HEK293 (cell line): ENCODE data around the gene TANK.

Source experiments
- CTCF ChIA-PET: fragments of 350-600 bp; formaldehyde crosslinking; extraction: SDS; loops from one replicate; lab custom pipeline; 2021; ENCODE audit warnings: antibody characterized with exemption; lab: Yijun Ruan, JAX
- POLR2A ChIA-PET: fragments of 300-600 bp; formaldehyde crosslinking; extraction: SDS; loops from one replicate; lab custom pipeline; 2020; ENCODE audit warnings: antibody characterized with exemption, inconsistent platforms; lab: Yijun Ruan, JAX
- H3K27ac ChIP-seq: fragments of 200-500 bp; sonication (Bioruptor generic); 2 replicates; pipeline ENCODE4 v1.5.1; 2014; ENCODE audit warnings: low read depth, low read length, control low read depth, inconsistent platforms; ENCODE audit errors: extremely low read depth
- H3K36me3 ChIP-seq, 2 experiments: fragments of 200-500 bp in 1 of 2; sonication (Bioruptor generic) in 1 of 2; 1 replicate in 1 of 2; 2 replicates in 1 of 2; pipeline ENCODE4 v1.5.1; 2014 to 2017; ENCODE audit warnings: inconsistent platforms in 2 of 2, low read length in 2 of 2; ENCODE audit not compliant: control insufficient read depth in 2 of 2, insufficient read depth in 1 of 2
- H3K4me1 ChIP-seq: fragments of 200-500 bp; sonication (Bioruptor generic); 2 replicates; pipeline ENCODE4 v1.5.1; 2014; ENCODE audit warnings: mild to moderate bottlenecking, low read length, inconsistent platforms; ENCODE audit not compliant: control insufficient read depth, insufficient read depth
- H3K4me3 ChIP-seq: 2 replicates; pipeline ENCODE4 v1.5.1; 2011; ENCODE audit warnings: low read depth, mild to moderate bottlenecking, control low read depth, low read length, moderate library complexity
- H3K9me3 ChIP-seq: fragments of 200-500 bp; sonication (Bioruptor generic); 2 replicates; pipeline ENCODE4 v1.5.1; 2014; ENCODE audit warnings: low read depth, low read length, inconsistent platforms; ENCODE audit not compliant: control insufficient read depth, insufficient read depth
- KLF10 ChIP-seq: fragments of 450-650 bp; IDR thresholded peaks from 2 replicates; pipeline ENCODE4 v1.5.1; 2018; ENCODE audit warnings: missing biosample characterization, mild to moderate bottlenecking, missing genetic modification characterization
- SCRT2 ChIP-seq: fragments of 450-650 bp; formaldehyde crosslinking; IDR thresholded peaks from 2 replicates; pipeline ENCODE4 v1.5.1; 2016; ENCODE audit warnings: missing biosample characterization, missing genetic modification characterization
- TRIM28 ChIP-seq: IDR thresholded peaks from 2 replicates; pipeline ENCODE4 v1.6.1; 2011; ENCODE audit warnings: low read length, control low read depth, borderline replicate concordance
- WT1 ChIP-seq: fragments of 450-650 bp; formaldehyde crosslinking; IDR thresholded peaks from 2 replicates; pipeline ENCODE4 v1.5.1; 2016; ENCODE audit warnings: missing biosample characterization, missing genetic modification characterization
- ZNF138 ChIP-seq: fragments of 450-650 bp; formaldehyde crosslinking; IDR thresholded peaks from 2 replicates; pipeline ENCODE4 v1.5.1; 2016; ENCODE audit warnings: missing biosample characterization, missing genetic modification characterization, borderline replicate concordance
- ZNF157 ChIP-seq: fragments of 450-650 bp; formaldehyde crosslinking; IDR thresholded peaks from 2 replicates; pipeline ENCODE4 v1.5.1; 2016; ENCODE audit warnings: missing biosample characterization, missing genetic modification characterization
- ZNF169 ChIP-seq: fragments of 450-650 bp; formaldehyde crosslinking; IDR thresholded peaks from 2 replicates; pipeline ENCODE4 v1.5.1; 2016; ENCODE audit warnings: missing biosample characterization, missing genetic modification characterization
- ZNF2 ChIP-seq: fragments of 450-650 bp; formaldehyde crosslinking; IDR thresholded peaks from 2 replicates; pipeline ENCODE4 v1.5.1; 2016; ENCODE audit warnings: missing biosample characterization, missing genetic modification characterization
- ZNF510 ChIP-seq: fragments of 450-650 bp; formaldehyde crosslinking; IDR thresholded peaks from 2 replicates; pipeline ENCODE4 v1.5.1; 2018; ENCODE audit warnings: mild to moderate bottlenecking, missing genetic modification characterization, missing biosample characterization; ENCODE audit not compliant: insufficient replicate concordance
- ZNF624 ChIP-seq: fragments of 450-650 bp; formaldehyde crosslinking; IDR thresholded peaks from 2 replicates; pipeline ENCODE4 v1.5.1; 2017; ENCODE audit warnings: missing biosample characterization, missing genetic modification characterization
- ZNF626 ChIP-seq: fragments of 450-650 bp; sonication (Bioruptor Pico); formaldehyde crosslinking; IDR thresholded peaks from 2 replicates; pipeline ENCODE4 v1.5.1; 2018; ENCODE audit warnings: missing biosample characterization, missing genetic modification characterization, inconsistent platforms
- ZNF629 ChIP-seq: fragments of 450-650 bp; formaldehyde crosslinking; IDR thresholded peaks from 2 replicates; pipeline ENCODE4 v1.5.1; 2017; ENCODE audit warnings: missing biosample characterization, missing genetic modification characterization
- ZNF654 ChIP-seq: fragments of 450-650 bp; formaldehyde crosslinking; IDR thresholded peaks from 2 replicates; pipeline ENCODE4 v1.5.1; 2016; ENCODE audit warnings: low read depth, missing biosample characterization, missing genetic modification characterization
- ZNF692 ChIP-seq: fragments of 450-650 bp; formaldehyde crosslinking; IDR thresholded peaks from 2 replicates; pipeline ENCODE4 v1.5.1; 2016; ENCODE audit warnings: missing biosample characterization, missing genetic modification characterization
- ZNF701 ChIP-seq: fragments of 450-650 bp; formaldehyde crosslinking; IDR thresholded peaks from 2 replicates; pipeline ENCODE4 v1.5.1; 2016; ENCODE audit warnings: missing biosample characterization, missing genetic modification characterization
- ZNF747 ChIP-seq: fragments of 450-650 bp; formaldehyde crosslinking; IDR thresholded peaks from 2 replicates; pipeline ENCODE4 v1.5.1; 2016; ENCODE audit warnings: missing biosample characterization, missing genetic modification characterization
- ZNF792 ChIP-seq: fragments of 450-650 bp; formaldehyde crosslinking; IDR thresholded peaks from 2 replicates; pipeline ENCODE4 v1.5.1; 2016; ENCODE audit warnings: missing biosample characterization, missing genetic modification characterization
- TF ChIP-seq, protein P1 (sequence below): fragments of 450-650 bp; formaldehyde crosslinking; IDR thresholded peaks from 2 replicates; pipeline ENCODE4 v1.5.1; 2017; ENCODE audit warnings: missing biosample characterization, mild to moderate bottlenecking, missing genetic modification characterization, moderate library complexity
- TF ChIP-seq, protein P2 (sequence below): fragments of 450-650 bp; formaldehyde crosslinking; IDR thresholded peaks from 2 replicates; pipeline ENCODE4 v1.5.1; 2016; ENCODE audit warnings: missing biosample characterization, missing genetic modification characterization
- TF ChIP-seq, protein P3 (sequence below): fragments of 450-650 bp; formaldehyde crosslinking; IDR thresholded peaks from 2 replicates; pipeline ENCODE4 v1.5.1; 2016; ENCODE audit warnings: missing biosample characterization, missing genetic modification characterization

Gene TANK

DNA sequence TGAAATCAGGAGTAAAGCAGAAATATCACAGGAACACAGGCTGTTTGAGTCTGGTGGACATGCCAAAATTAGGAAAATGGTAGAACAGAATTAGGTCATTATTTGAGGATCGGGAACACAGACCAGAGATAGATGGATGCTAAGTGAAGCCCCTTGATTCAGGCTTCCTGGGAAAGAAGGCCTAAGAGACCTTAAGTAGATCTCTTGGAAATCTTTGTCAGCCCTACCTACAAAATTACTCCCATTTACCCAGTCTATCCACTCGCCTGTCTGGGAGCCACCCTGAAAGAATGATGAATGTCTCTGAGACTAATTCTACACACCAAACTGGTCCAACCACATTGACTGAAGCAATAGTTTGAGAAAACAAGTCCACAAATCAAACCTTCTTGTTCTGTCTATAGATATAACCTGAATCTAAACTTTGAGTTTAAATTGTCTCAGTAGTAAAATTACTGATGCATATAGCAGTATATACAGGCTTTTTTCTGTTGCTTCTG lies 36.6 kb upstream of the TANK start:
- CTCF ChIA-PET = no interaction called here
- TF ChIP-seq ZNF169 (tag by site-specific recombination) (no peak), ZNF138 (no peak)
- H3K27ac ChIP-seq = no peak overlapping the region
- H3K4me3 ChIP-seq = no peak overlapping the region
- POLR2A ChIA-PET = no interaction called here
- H3K9me3 ChIP-seq = no peaks in the 10 kb centered on the region
- no peaks in the 10 kb centered on the region for H3K4me1 ChIP-seq
- H3K36me3 ChIP-seq = no peaks in the 10 kb centered on the region

- no peak overlapping the region for H3K27ac ChIP-seq
- no peaks in the 10 kb centered on the region for H3K9me3 ChIP-seq
- ChIA-PET CTCF (no interaction called here), POLR2A (no interaction called here)
- H3K36me3 ChIP-seq = no peaks in the 10 kb centered on the region
- TF ChIP-seq ZNF629 (tag by site-specific recombination) (no peak), ZNF2 (tag by site-specific recombination) (no peak), ZNF157 (tag by site-specific recombination) (no peak), ZNF792 (tag by site-specific recombination) (no peak), ZNF701 (tag by site-specific recombination) (no peak), SCRT2 (tag by site-specific recombination) (no peak), ZNF747 (tag by site-specific recombination) (no peak), ZNF138 (no peak), WT1 (tag by site-specific recombination) (no peak), KLF10 (no peak), ZNF692 (tag by site-specific recombination) (no peak), ZNF510 (tag by site-specific recombination) (no peak), ZNF654 (tag by site-specific recombination) (no peak), ZNF624 (tag by site-specific recombination) (no peak), ZNF626 (tag by site-specific recombination) (no peak)
- TF ChIP-seq, protein P1, sequence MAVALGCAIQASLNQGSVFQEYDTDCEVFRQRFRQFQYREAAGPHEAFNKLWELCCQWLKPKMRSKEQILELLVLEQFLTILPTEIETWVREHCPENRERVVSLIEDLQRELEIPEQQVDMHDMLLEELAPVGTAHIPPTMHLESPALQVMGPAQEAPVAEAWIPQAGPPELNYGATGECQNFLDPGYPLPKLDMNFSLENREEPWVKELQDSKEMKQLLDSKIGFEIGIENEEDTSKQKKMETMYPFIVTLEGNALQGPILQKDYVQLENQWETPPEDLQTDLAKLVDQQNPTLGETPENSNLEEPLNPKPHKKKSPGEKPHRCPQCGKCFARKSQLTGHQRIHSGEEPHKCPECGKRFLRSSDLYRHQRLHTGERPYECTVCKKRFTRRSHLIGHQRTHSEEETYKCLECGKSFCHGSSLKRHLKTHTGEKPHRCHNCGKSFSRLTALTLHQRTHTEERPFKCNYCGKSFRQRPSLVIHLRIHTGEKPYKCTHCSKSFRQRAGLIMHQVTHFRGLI (tag by site-specific recombination) = no peak
- TF ChIP-seq, protein P2, sequence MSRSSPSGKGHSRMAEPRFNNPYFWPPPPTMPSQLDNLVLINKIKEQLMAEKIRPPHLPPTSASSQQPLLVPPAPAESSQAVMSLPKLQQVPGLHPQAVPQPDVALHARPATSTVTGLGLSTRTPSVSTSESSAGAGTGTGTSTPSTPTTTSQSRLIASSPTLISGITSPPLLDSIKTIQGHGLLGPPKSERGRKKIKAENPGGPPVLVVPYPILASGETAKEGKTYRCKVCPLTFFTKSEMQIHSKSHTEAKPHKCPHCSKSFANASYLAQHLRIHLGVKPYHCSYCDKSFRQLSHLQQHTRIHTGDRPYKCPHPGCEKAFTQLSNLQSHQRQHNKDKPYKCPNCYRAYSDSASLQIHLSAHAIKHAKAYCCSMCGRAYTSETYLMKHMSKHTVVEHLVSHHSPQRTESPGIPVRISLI = no peak
- no peak overlapping the region for H3K4me3 ChIP-seq
- H3K4me1 ChIP-seq = no peaks in the 10 kb centered on the region
Measured at GRCh38 chr2:161124201-161124600, 36.0 kb upstream of the TANK start.

DNA sequence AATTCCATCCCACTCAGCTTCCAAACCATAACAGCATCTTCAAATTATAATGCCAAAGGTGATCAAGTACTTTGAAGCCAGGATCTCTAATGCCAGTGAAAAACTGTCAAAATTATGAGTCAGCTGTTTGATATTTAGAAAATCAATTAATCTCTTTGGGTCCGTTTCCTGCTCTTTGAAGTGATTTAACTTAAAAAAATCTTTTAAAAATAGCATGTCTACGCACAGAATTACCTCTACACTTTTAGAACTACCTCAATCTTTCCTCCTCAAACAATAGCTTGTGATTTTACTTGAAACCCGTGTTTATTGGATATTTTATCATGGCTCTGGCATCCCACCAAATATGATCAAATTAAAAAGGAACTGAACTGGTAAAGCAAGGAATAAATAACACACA lies 31.3 kb upstream of the TANK start:
- H3K9me3 ChIP-seq = no peaks in the 10 kb centered on the region
- no peaks in the 10 kb centered on the region for H3K36me3 ChIP-seq
- H3K4me1 ChIP-seq = no peaks in the 10 kb centered on the region
- no peak overlapping the region for H3K4me3 ChIP-seq
- ChIA-PET CTCF (interaction anchor here (1.1 kb wide), 1 partner anchor 12 kb away, joined by 3 read pairs; no protein-coding TSS in a partner anchor), POLR2A (no interaction called here)
- TF ChIP-seq, protein P3, sequence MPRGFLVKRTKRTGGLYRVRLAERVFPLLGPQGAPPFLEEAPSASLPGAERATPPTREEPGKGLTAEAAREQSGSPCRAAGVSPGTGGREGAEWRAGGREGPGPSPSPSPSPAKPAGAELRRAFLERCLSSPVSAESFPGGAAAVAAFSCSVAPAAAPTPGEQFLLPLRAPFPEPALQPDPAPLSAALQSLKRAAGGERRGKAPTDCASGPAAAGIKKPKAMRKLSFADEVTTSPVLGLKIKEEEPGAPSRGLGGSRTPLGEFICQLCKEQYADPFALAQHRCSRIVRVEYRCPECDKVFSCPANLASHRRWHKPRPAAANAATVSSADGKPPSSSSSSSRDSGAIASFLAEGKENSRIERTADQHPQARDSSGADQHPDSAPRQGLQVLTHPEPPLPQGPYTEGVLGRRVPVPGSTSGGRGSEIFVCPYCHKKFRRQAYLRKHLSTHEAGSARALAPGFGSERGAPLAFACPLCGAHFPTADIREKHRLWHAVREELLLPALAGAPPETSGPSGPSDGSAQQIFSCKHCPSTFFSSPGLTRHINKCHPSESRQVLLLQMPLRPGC = no peak
- TF ChIP-seq TRIM28 = no peak
- H3K27ac ChIP-seq = no peak overlapping the region
